ENCODE data around the gene TBC1D5. TPM values are rescaled to one million over a fixed set of nuclear protein-coding genes. Genes with fewer than 3 reads are reported as not detected.

The TBC1D5 gene
- polyA plus RNA-seq, 2 of the 4 experiments (the other 2 are of a cell fraction), result 36.7 to 72.2 TPM

- H3K4me3 ChIP-seq, result no peak overlapping the region
- H3K9me3 ChIP-seq, result no peaks in the 10 kb centered on the region
- DNase-seq (ENCODE audit: low read depth in 1 of 2, low spot score in 1 of 2) (no peak), FAIRE-seq (no peak), ATAC-seq (no peak)
- no peak overlapping the region for H3K27ac ChIP-seq
- no peaks in the 10 kb centered on the region for H3K4me1 ChIP-seq
- H3K4me2 ChIP-seq, result no peak overlapping the region
- TF ChIP-seq RCOR1 (IDR thresholded peaks at IDR 0.05; ENCODE audit: low read depth, low read length), result no peak
- no peak for TF ChIP-seq ZSCAN20 (CRISPR knock-in tag; IDR thresholded peaks at IDR 0.05)
- TF ChIP-seq MYC (IDR thresholded peaks at IDR 0.05; ENCODE audit: borderline replicate concordance, low read length), result no peak
- TF ChIP-seq BCL3 (IDR thresholded peaks at IDR 0.05), result no peak
- TF ChIP-seq KDM5A (IDR thresholded peaks at IDR 0.05), result no peak
- no peak for TF ChIP-seq MAX (IDR thresholded peaks at IDR 0.05)
- TF ChIP-seq POLR2AphosphoS2 (conservative IDR thresholded peaks at IDR 0.05; ENCODE audit: low read length), result no peak
- TF ChIP-seq HEYL (CRISPR knock-in tag; IDR thresholded peaks at IDR 0.05), result no peak
- no peak for TF ChIP-seq MAFK (IDR thresholded peaks at IDR 0.05; ENCODE audit: partially characterized antibody)
- TF ChIP-seq RFX5 (IDR thresholded peaks at IDR 0.05), result no peak
- TF ChIP-seq PHF8 (IDR thresholded peaks at IDR 0.05; ENCODE audit: borderline replicate concordance, low read depth), result no peak
- no peak for TF ChIP-seq TFCP2L1 (CRISPR knock-in tag; IDR thresholded peaks at IDR 0.05)
- no peak for TF ChIP-seq NR3C1 (IDR thresholded peaks at IDR 0.05)
- no peak for TF ChIP-seq ZC3H11A (IDR thresholded peaks at IDR 0.05)
- WGBS (ENCODE audit: missing lambda C conversion rate), result 81% methylated on average over 2 of the region's 2 CpGs
- ChIA-PET POLR2A (no interaction called here), CTCF (interaction anchor here (1.3 kb wide), 1 partner anchor 550 kb away, joined by 3 read pairs; no protein-coding TSS in a partner anchor)
Measured at GRCh38 chr3:17290894-17291293, 451.5 kb downstream of the TBC1D5 start.

GRCh38 chr3:17288839-17289399 lies 453.5 kb downstream of the TBC1D5 start:
- POLR2A ChIA-PET, result no interaction called here
- DNase-seq (ENCODE audit: low read depth in 1 of 2, low spot score in 1 of 2), result no peak
- no peak for ATAC-seq
- H3K9me3 ChIP-seq, result no peaks in the 10 kb centered on the region
- H3K27ac ChIP-seq, result no peak overlapping the region
- no peak overlapping the region for H3K4me3 ChIP-seq
- H3K4me2 ChIP-seq, result no peak overlapping the region
- TF ChIP-seq KDM1A (IDR thresholded peaks at IDR 0.05; ENCODE audit: low read depth) (no peak), PBX3 (IDR thresholded peaks at IDR 0.05) (no peak), SMC3 (IDR thresholded peaks at IDR 0.05) (no peak), USF2 (IDR thresholded peaks at IDR 0.05) (no peak), EHF (CRISPR knock-in tag; IDR thresholded peaks at IDR 0.05) (no peak), ATOH8 (CRISPR knock-in tag; IDR thresholded peaks at IDR 0.05; ENCODE audit: low read depth) (no peak), RNF2 (IDR thresholded peaks at IDR 0.05; ENCODE audit: borderline replicate concordance, low read depth) (no peak), JUN (IDR thresholded peaks at IDR 0.05) (no peak), REST (IDR thresholded peaks at IDR 0.05) (no peak), BCL3 (IDR thresholded peaks at IDR 0.05) (no peak), CEBPB (IDR thresholded peaks at IDR 0.05) (no peak), JUNB (IDR thresholded peaks at IDR 0.05) (no peak), TP53 (CRISPR knock-in tag; IDR thresholded peaks at IDR 0.05) (no peak)
- H3K4me1 ChIP-seq, result no peaks in the 10 kb centered on the region
- CTCF ChIA-PET, result no interaction called here
- no peak for FAIRE-seq
- WGBS (ENCODE audit: missing lambda C conversion rate), result 94% methylated on average over 6 of the region's 14 CpGs

Data from A549 (cell line).